OCI-LY1 (cell line): ENCODE measurements around the gene PDE4D.

ENCODE experiments used
- H2AFZ ChIP-seq: fragments of 200-600 bp; sonication (generic), shearing (Covaris generic); 2 replicates; pipeline ENCODE4 v1.6.0; 2014; ENCODE audit warnings: antibody characterized with exemption, mild to moderate bottlenecking, low read length
- H3F3A ChIP-seq: fragments of 200-600 bp; sonication (generic), shearing (Covaris generic); 2 replicates; pipeline ENCODE4 v1.6.0; 2014; ENCODE audit warnings: mild to moderate bottlenecking, antibody characterized with exemption, low read length, moderate library complexity; ENCODE audit not compliant: insufficient read depth
- H3K27ac ChIP-seq: fragments of 200-600 bp; sonication (generic); 2 replicates; pipeline ENCODE4 v1.5.1; 2014; ENCODE audit warnings: low read length, mixed run types, mild to moderate bottlenecking, low read depth; ENCODE audit not compliant: poor library complexity, severe bottlenecking
- H3K27me3 ChIP-seq: fragments of 200-600 bp; sonication (generic); 2 replicates; pipeline ENCODE4 v1.6.0; 2014; ENCODE audit warnings: antibody characterized with exemption, mild to moderate bottlenecking, low read length, moderate library complexity; ENCODE audit not compliant: insufficient read depth
- H3K36me3 ChIP-seq: fragments of 200-600 bp; sonication (generic); 2 replicates; pipeline ENCODE4 v1.6.1; 2014; ENCODE audit warnings: mild to moderate bottlenecking, antibody characterized with exemption, low read length, moderate library complexity, mixed read lengths; ENCODE audit not compliant: insufficient read depth
- H3K4me1 ChIP-seq: fragments of 200-600 bp; sonication (generic); 2 replicates; pipeline ENCODE4 v1.5.1; 2014; ENCODE audit warnings: mild to moderate bottlenecking, low read length, moderate library complexity; ENCODE audit not compliant: insufficient read depth, severe bottlenecking
- H3K4me2 ChIP-seq: fragments of 200-600 bp; sonication (generic), shearing (Covaris generic); 2 replicates; pipeline ENCODE4 v1.6.1; 2014; ENCODE audit warnings: low read length
- H3K4me3 ChIP-seq: fragments of 200-600 bp; sonication (generic); 2 replicates; pipeline ENCODE4 v1.5.1; 2014; ENCODE audit warnings: low read length, low read depth, mild to moderate bottlenecking, mixed read lengths; ENCODE audit not compliant: poor library complexity, severe bottlenecking
- H3K79me2 ChIP-seq: fragments of 200-600 bp; shearing (Covaris generic); 2 replicates; pipeline ENCODE4 v1.6.1; 2016; ENCODE audit warnings: mixed run types, low read length, mixed read lengths; ENCODE audit not compliant: insufficient read depth
- H3K9ac ChIP-seq: fragments of 200-600 bp; sonication (generic), shearing (Covaris generic); 2 replicates; pipeline ENCODE4 v1.6.1; 2014; ENCODE audit warnings: mild to moderate bottlenecking, low read length, mixed read lengths
- H3K9me2 ChIP-seq: fragments of 200-600 bp; sonication (generic), shearing (Covaris generic); 2 replicates; pipeline ENCODE4 v1.6.1; 2014; ENCODE audit warnings: low read depth, mild to moderate bottlenecking, low read length, mixed read lengths
- H3K9me3 ChIP-seq: fragments of 200-600 bp; shearing (Covaris generic); 2 replicates; pipeline ENCODE4 v1.6.1; 2014; ENCODE audit warnings: low read length, mixed read lengths
- H4K20me1 ChIP-seq: fragments of 200-600 bp; sonication (generic), shearing (Covaris generic); 2 replicates; pipeline ENCODE4 v1.6.0; 2016; ENCODE audit warnings: mild to moderate bottlenecking, low read length; ENCODE audit not compliant: insufficient read depth
- CTCF ChIP-seq: fragments of 200-600 bp; sonication (generic), shearing (Covaris generic); IDR thresholded peaks from 2 replicates; pipeline ENCODE4 v1.5.1; 2017; ENCODE audit warnings: mild to moderate bottlenecking, antibody characterized with exemption, low read length, moderate library complexity, mixed read lengths
- EZH2 ChIP-seq: fragments of 200-600 bp; sonication (generic), shearing (Covaris generic); IDR thresholded peaks from 2 replicates; pipeline ENCODE4 v1.8.0; 2017; ENCODE audit warnings: borderline replicate concordance, mixed run types, mild to moderate bottlenecking, antibody characterized with exemption, low read length, moderate library complexity, mixed read lengths

PDE4D gene

GRCh38 chr5:59234236-59234635 is 659.3 kb downstream of the PDE4D start:
- Histone ChIP-seq H3K27me3 (no peaks in the 10 kb centered on the region), H3K9ac (no peak overlapping the region), H3K9me3 (no peaks in the 10 kb centered on the region), H3K9me2 (no peaks in the 10 kb centered on the region), H3K4me3 (no peak overlapping the region), H3F3A (no peaks in the 10 kb centered on the region), H3K36me3 (no peaks in the 10 kb centered on the region), H3K27ac (no peak overlapping the region), H3K4me2 (no peak overlapping the region), H3K79me2 (no peaks in the 10 kb centered on the region), H2AFZ (no peak overlapping the region), H3K4me1 (no peaks in the 10 kb centered on the region), H4K20me1 (no peaks in the 10 kb centered on the region)
- TF ChIP-seq EZH2 (no peak), CTCF (no peak)

GRCh38 chr5:59231221-59231931 is 662.1 kb downstream of the PDE4D start:
- Histone ChIP-seq H3K4me2 (no peak overlapping the region), H3K79me2 (no peaks in the 10 kb centered on the region), H4K20me1 (no peaks in the 10 kb centered on the region), H3K9me3 (no peaks in the 10 kb centered on the region), H3K27ac (no peak overlapping the region), H3K4me3 (no peak overlapping the region), H3K27me3 (no peaks in the 10 kb centered on the region), H3K36me3 (no peaks in the 10 kb centered on the region), H3K4me1 (no peaks in the 10 kb centered on the region), H2AFZ (no peak overlapping the region), H3K9ac (no peak overlapping the region), H3F3A (no peaks in the 10 kb centered on the region), H3K9me2 (no peaks in the 10 kb centered on the region)
- TF ChIP-seq CTCF (no peak), EZH2 (no peak)

GRCh38 chr5:59222687-59223511 is 670.6 kb downstream of the PDE4D start:
- Histone ChIP-seq H3K79me2 (no peaks in the 10 kb centered on the region), H4K20me1 (no peaks in the 10 kb centered on the region), H3K9me2 (no peaks in the 10 kb centered on the region), H2AFZ (no peak overlapping the region), H3K27ac (no peak overlapping the region), H3F3A (no peaks in the 10 kb centered on the region), H3K4me1 (no peaks in the 10 kb centered on the region), H3K4me2 (no peak overlapping the region), H3K27me3 (no peaks in the 10 kb centered on the region), H3K36me3 (no peaks in the 10 kb centered on the region), H3K9ac (no peak overlapping the region), H3K4me3 (no peak overlapping the region), H3K9me3 (no peaks in the 10 kb centered on the region)
- TF ChIP-seq EZH2 (no peak), CTCF (no peak)
